Raji (cell line): ENCODE results near the gene TMEM141.

Experiments
- POLR2A ChIP-seq: IDR thresholded peaks from 2 replicates; pipeline ENCODE4 v1.6.1; 2011; ENCODE audit warnings: low read depth, low read length, control low read depth; ENCODE audit not compliant: insufficient read depth

Gene TMEM141

DNA sequence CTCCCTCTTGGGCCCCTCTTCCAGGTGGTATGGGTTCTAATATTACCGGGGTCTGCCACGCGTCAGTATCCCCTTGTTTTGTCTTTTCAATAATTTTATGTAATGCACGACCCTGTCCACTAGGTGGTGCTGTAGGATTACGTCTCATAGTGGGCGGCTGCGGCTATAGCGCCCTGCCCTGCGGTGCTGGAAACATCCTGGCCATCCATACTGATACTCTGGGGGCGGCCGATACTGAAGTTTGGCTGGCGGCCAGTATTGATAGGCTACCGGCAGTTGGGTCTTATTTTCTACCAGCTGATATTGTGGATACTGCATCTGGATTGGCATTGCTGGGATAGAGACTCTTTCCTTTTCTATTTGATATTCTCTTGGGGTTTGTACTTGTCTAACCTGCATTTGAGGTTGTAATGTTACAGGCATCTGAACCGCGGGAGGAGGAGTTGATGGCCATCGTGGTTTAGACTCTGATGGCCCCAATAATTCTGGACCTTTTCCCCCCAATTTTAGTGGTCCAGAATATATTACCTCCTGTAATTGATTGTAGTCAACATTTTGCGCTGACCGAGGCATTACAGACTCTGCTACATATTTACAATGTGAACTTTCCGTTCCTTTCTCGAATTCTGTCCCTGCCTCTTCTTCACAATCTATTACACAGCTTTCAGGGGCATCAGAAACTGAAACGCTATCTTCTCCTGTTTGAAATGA is 3.3 kb upstream of the TMEM141 start:
- no peak for TF ChIP-seq POLR2A

DNA sequence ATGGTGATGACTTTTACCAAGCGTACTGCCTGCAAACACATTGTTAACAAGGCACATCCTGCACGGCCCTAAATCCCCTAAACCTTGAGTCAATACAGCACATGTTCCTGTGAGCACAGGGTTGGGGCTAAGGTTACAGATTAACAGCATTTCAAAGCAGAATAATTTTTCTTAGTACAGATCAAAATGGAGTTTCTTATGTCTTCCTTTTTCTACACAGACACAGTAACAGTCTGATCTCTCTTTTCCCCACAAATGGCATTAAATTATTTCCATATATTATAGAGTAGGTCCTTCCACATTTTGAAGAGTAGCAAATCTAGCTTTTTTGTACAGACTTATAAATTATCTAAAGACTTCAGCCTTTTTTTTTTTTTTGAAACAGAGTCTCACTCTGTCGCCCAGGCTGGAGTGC is 1.6 kb upstream of the TMEM141 start:
- TF ChIP-seq POLR2A = no peak

- TF ChIP-seq POLR2A = no peak
These were observed 552 bp downstream of the TMEM141 start for GRCh38 chr9:136791516-136792276.

GRCh38 chr9:136792321-136793085 is 1.4 kb downstream of the TMEM141 start:
- no peak for TF ChIP-seq POLR2A

- no peak for TF ChIP-seq POLR2A
These were observed 2.2 kb downstream of the TMEM141 start for GRCh38 chr9:136793086-136793946.

DNA sequence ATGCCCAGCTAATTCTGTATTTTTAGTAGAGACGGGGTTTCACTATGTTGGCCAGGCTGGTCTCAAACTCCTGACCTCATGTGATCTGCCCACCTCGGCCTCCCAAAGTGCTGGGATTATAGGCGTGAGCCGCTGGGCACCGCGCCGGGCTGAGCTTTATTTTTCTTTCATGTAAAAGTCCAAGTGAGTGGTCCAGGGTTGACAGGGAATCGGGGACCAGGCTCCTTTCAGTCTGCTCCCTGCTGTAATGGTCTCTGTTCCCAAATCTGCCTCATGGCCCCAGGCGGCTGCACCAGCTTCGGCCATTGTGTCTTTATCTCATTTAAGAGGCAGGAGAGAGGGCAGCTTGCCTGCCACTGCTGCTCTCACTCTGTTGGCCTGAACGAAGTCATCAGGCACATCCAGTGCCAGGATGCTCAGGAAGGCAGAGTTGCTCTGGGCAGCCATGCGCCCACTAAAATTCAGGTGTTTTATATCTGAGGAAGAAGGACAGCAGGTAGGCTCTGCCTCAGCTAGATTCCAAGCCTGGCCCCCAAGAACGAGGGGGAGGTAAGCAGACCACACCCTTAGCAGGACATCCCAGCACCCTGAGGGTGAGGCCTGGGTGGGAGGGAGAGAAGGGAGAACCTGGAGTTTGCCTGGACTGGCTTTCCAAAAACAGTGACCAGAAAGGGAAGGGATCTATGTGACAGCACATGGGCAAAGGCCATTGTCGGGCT is 3.3 kb downstream of the TMEM141 start:
- TF ChIP-seq POLR2A = peak; percentile 47; the same call in 1 of the 2 replicates

DNA sequence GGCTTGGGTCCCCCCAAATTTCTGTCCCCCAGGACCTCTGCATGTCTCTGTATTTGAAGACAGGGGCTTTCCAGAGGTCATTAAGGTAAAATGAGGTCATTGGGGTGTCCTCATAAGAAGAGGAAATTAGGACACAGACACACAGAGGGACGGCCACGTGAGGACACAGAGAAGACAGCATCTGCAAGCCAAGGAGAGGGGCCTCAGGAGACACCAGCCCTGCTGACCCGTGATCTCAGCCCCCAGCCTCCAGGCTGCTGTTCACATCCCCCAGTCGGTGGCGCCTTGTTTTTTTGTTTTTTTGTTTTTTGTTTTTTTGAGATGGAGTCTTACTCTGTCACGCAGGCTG is 3.8 kb downstream of the TMEM141 start:
- TF ChIP-seq POLR2A = no peak

DNA sequence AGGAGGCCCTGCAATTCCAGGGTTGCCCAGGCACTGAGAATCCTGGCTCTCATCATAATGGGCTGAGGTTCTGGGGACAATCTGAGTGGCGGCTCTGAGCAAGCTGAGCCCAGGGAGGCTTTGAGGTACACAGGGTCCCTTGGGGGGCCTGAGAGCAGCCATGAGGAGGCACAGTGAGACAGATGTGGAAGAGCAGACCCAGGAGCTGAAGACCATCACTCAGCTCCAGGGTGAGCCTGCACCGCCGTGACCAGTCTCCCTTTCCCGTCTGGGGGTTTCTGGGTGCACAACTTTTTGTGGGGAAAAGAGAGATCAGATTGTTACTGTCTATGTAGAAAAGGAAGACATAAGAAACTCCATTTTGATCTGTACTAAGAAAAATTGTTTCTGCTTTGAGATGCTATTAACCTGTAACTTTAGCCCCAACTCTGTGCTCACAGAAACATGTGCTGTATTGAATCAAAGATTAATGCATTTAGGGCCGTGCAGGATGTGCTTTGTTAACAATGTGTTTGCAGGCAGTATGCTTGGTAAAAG is 5.2 kb downstream of the TMEM141 start, which contains the start of gene CCDC183:
CCDC183 (plus strand) TSS at position 101 of the 537 bp plus-strand sequence; CDS start at position 161, 60 bp downstream.
- no peak for TF ChIP-seq POLR2A

GRCh38 chr9:136798708-136799078 is 7.5 kb downstream of the TMEM141 start:
- TF ChIP-seq POLR2A = 0 out of 2 replicates have a peak, but pooled peaks have one; percentile 12

GRCh38 chr9:136799079-136799853 is 8.1 kb downstream of the TMEM141 start:
- 0 out of 2 replicates have a peak, but pooled peaks have one; percentile 4 for TF ChIP-seq POLR2A

DNA sequence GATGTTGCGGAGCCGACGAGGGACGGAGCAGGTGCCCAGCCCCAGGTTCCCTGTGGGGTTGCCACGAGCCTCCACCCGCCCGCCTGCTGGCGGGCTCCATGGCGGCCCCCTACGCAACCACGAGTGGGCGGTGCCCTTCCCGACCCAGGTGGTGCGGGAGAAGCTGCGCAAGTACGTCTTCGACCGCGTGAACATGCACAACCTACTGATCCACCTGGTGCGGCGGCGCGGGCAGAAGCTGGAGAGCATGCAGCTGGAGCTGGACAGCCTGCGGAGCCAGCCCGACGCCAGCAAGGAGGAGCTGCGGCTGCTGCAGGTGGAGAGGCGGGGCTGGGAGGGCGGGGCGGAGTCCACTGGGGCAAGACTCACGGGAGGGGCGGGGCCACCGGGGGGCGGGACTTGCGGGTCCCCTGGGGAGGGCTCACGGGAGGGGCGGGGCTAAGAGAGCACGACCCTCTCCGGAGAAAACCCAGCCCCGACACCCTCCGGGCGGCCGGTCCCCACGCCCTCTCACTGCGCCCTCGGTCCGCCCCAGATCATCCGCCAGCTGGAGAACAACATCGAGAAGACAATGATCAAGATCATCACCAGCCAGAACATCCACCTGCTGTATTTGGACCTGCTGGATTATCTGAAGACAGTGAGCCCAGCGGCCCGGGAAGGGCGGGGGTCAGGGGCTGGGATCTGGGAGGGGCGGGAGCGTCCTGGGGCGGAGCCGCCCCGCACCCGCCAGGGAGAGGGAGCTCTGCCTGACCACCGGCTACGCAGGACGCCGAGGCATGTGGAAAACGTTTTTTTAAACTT is 8.9 kb downstream of the TMEM141 start:
- peak; percentile 41; the same call in 1 of the 2 replicates for TF ChIP-seq POLR2A

DNA sequence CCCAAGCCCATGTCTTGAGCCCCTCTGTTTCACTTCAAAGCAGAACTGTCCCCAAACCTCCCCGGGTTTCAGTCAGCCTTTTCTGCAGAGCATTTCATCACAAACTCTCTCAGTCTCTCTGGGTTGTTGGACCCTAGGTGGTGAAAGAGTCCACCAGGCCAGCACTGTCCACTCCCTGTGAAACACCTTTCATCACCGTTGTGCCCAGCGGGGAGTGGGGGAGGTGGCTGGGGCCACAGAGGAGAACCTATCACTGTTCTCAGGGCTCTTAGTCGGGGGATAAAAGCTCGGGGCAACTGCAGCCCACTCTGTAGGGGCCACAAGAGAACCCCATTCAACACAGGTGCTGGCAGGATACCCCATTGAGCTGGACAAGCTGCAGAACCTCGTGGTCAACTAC is 11.2 kb downstream of the TMEM141 start:
- 0 out of 2 replicates have a peak, but pooled peaks have one; percentile 21 for TF ChIP-seq POLR2A
